ENCODE data around the gene GALP.

DNA sequence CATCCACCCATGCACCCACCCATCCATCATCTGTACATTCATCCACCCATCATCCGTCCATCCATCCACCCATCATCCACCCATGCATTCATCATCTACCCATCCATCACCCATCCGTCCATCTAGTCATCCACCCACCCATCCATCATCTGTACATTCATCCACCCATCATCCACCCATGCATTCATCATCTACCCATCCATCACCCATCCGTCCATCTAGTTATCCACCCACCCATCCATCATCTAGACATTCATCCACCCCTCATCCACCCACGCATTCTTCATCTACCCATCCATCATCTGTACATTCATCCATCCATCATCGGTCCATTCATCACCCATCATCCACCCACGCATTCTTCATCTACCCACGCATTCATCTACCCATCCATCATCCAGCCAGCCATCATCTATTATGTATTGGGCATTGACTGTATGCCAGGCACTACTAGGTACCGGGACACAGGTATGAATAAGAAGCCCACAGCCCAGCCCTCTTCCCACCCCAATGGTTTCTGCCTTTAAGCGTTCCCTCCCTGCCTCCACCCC is 16.7 kb upstream of the GALP start:
- no peak for TF ChIP-seq GATA2 (IDR thresholded peaks at IDR 0.05; ENCODE audit: low read depth, low read length)
- no peak for TF ChIP-seq GATA3 (IDR thresholded peaks at IDR 0.05; ENCODE audit: low read depth, low read length)
